NCI-H524 (cell line): Measurements from ENCODE around the gene PTPRT.

Experiments used
- DNase-seq, 2 experiments: peaks; one replicate each; lab custom pipeline; 2025; lab: John Stamatoyannopoulos, UW

Gene PTPRT

DNA sequence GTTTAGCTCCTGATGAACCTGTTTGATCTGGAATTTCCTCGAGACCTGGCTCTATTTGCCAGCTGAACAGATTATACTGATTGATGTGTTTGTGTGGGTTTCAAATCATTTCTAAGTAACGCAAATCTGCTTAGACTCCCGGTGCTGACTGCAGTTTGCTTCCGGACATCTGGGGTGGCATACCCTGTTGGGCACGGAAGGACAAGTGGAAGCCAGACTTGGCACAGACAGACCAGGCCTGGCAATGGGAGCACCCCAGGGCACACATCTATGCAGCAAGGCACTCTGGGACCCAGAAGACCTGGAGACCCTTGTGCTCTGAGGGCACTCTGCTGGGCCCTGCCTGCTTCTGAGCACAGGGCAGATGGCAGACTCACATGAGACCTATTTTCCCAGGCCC lies 1137.8 kb downstream of the PTPRT start:
- DNase-seq, result peak in 1 of 2 experiments; percentile 69

DNA sequence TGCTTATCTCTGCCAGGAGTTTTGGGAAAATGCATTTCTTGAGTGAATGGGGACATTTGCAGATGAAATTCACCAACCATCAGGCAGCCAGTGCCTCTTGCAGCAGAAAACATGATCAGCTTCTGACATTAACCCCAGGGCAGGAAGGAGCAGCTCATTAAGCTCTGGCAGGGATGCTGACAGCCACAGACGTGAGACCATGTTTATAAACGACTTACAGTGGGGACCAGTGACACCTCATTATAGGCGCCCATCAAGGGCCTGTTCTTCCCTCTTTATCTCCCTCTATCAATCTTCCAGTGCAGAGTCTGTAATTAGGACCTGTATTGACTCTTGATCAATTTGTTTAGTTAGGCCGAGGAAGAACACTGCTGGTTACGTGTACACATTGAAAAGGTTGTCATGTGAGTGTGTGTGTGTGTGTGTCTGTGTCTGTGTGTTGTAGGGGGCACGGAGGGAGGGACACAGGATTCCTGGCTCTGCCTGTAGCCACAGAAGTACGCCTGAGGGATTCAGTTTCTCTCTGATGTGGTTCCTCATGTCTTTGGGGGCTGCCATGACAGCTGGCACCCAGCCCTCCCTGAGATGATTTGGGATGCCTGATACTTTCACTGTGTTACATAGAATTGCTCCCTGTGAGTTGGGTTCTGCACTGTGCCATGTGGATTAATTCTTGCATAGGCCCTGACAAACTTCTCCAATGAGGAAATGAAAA lies 1143.2 kb downstream of the PTPRT start:
- DNase-seq, result no peak

DNA sequence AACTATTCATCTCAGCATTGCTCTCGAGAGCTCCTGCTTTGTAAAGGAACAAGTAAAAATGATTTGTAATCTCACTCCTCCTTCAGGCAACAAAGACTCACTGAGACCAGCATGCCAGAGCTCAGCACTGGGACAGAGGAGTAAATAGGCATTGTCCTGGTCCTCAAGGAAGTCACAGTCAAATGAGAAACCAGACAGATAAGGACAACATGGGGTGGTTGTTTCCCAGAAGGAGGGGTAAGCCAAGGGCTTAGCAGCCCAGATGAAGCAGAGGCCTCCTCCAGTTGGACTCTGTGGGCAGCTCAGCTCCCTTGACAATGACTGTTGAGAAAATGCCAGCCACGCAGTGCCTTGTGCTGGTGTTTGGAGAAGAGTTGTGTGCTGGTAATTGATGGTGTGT lies 1145.8 kb downstream of the PTPRT start:
- no peak for DNase-seq

DNA sequence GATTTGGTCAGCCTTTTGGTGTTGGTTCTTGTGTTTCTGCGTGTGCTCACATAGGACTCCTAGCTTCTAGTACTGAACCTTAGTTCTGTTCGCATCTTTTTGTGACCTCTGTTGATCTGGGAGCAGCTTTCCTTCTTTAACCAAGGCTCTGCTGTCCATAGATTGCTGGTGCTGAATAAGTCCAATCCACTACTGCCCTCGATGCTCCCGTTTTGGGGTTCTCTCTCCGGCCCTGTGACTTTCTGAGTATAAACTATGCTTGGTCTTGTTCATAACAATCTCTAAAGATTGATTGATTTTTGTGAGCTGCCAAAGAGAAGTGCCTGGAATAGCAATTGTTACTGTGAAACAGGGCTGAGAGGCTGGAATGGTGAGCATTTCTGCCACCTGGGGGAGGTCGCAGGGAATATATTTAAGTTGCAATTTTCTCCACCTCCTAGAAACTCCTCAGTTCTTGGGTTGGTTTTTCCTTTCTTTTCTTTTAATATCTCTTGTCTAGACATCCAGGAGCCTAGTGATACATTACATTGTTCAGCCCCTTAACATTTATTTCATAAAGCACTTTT lies 1148.6 kb downstream of the PTPRT start:
- peak in 1 of 2 experiments; percentile 43 for DNase-seq

DNA sequence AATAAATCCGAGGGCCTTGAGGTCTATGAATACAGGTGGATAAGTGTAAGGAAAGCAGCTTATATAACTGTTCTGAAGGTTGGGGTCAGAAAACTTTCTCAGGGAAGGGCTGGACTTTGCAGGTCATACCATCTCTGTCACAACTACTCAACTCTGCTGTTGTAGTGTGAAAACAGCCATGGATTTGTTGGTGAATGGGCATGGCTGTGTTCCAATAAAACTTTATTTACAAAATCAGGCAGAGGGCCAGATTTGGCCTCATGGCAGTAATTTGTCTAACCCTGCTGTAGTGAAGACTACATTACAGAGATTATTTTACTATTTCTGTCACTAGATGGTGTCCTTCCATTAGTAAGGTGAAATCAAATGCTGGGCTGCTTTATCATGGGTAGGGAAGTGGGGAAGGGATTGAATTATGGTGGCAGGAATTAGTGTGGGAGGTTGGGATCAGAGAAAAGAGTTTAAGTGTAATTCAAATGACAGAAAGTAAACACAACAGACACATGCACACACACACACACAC lies 1161.9 kb downstream of the PTPRT start:
- DNase-seq, result peak; percentile 63 to 77

DNA sequence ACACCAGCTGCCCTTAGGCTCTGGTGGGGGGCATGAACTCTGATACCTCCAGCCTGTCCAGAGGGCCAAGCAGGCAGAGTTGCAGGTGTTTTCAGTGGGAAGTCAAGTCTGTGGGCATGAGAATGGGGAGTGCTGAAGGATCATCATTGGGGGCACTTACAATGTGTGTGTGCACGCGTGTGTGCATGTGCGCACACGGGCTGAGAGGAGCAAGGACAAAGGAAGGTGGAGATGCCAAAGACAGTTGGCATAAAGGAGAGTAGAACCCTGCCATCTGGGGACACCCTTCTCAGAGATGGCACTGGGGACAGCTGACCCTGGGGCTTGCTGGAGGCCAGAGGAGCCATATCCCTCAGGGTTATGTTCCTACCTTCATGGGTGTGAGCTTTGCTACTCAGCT lies 1163.1 kb downstream of the PTPRT start:
- DNase-seq, result no peak

DNA sequence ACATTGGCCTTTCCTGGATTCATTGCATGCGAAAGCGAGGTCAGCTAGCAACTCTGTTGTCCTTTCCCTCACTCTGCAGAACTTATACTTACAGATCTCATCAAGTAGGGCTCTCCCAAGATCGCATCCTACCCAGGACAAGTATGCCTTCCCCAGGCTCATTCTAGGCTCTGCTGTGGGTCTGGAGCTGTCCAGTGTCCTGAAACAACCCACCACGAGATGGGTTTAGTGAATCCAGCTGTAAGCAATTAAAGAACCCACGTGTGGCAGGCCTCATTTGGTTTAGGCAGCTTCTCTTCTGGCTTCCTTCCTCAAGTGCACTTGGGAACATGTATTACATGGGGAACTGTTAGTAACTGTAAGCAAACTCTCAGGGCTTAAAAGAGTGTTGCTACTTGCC lies 1165.1 kb downstream of the PTPRT start:
- no peak for DNase-seq
